Glomerular endothelial cell (primary cell): ENCODE measurements around the gene STOM. TPM values are rescaled to one million over a fixed set of nuclear protein-coding genes. Genes with fewer than 3 reads are reported as not detected.
"Not testable (repeated sequence)": the region's sequence is repeated elsewhere in the genome, so short reads cannot be mapped to it uniquely, and the experiment has no call there.

Source experiments
- DNase-seq: peaks from one replicate; pipeline ENCODE4 v3.0.0-alpha.2; 2011; ENCODE audit warnings: low read depth, low spot score; ENCODE audit errors: extremely low read depth
- total RNA-seq: library from RNA; depleted of rRNA; stranded (reverse); fragments of >200 nt; gene quantifications from 2 replicates; pipeline ENCODE4 v1.2.3, GENCODE V29; 2015

STOM gene
- total RNA-seq, 1 donor from 2014 or later: 118 TPM

- DNase-seq: no peak
Measured at GRCh38 chr9:121303456-121304451, 66.3 kb downstream of the STOM start.

GRCh38 chr9:121302786-121303185 lies 67.3 kb downstream of the STOM start:
- DNase-seq: no peak

GRCh38 chr9:121302341-121302740 lies 67.7 kb downstream of the STOM start:
- no peak for DNase-seq

- DNase-seq: no peak
Measured at GRCh38 chr9:121301881-121302286, 68.2 kb downstream of the STOM start.

GRCh38 chr9:121300283-121301119 lies 69.5 kb downstream of the STOM start:
- no peak for DNase-seq

- no peak for DNase-seq
Measured at GRCh38 chr9:121299467-121300282, 70.4 kb downstream of the STOM start.

GRCh38 chr9:121298689-121299466 lies 71.2 kb downstream of the STOM start:
- no peak for DNase-seq

- no peak for DNase-seq
Measured at GRCh38 chr9:121298016-121298538, 72.0 kb downstream of the STOM start.

GRCh38 chr9:121297389-121297788 lies 72.7 kb downstream of the STOM start:
- DNase-seq: no peak

GRCh38 chr9:121296213-121297127 lies 73.6 kb downstream of the STOM start:
- DNase-seq: no peak

GRCh38 chr9:121295662-121296191 lies 74.3 kb downstream of the STOM start:
- no peak for DNase-seq

- DNase-seq: no peak
Measured at GRCh38 chr9:121294866-121295661, 75.0 kb downstream of the STOM start.

GRCh38 chr9:121294151-121294743 lies 75.8 kb downstream of the STOM start:
- no peak for DNase-seq

- no peak for DNase-seq
Measured at GRCh38 chr9:121292801-121293241, 77.2 kb downstream of the STOM start.

GRCh38 chr9:121292051-121292450 lies 78.0 kb downstream of the STOM start:
- no peak for DNase-seq

- not testable (repeated sequence) for DNase-seq
Measured at GRCh38 chr9:121291536-121291935, 78.5 kb downstream of the STOM start.

- DNase-seq: no peak
Measured at GRCh38 chr9:121289772-121290370, 80.2 kb downstream of the STOM start.
